NB4 (cell line): ENCODE data around the gene ST7L.
A peak's percentile ranks its signal among the peaks of the same experiment; 100 is the strongest.

Experiments used
- DNase-seq: peaks from one replicate; pipeline ENCODE4 v3.0.0; 2010; ENCODE audit warnings: low read depth
- H3K4me3 ChIP-seq: one replicate; pipeline ENCODE4 v1.5.1; 2011; ENCODE audit warnings: mild to moderate bottlenecking, low read depth, low read length, moderate library complexity
- CTCF ChIP-seq: IDR thresholded peaks from one replicate; pipeline ENCODE4 v1.5.1; 2012; ENCODE audit warnings: low read depth, low read length
- MAX ChIP-seq: IDR thresholded peaks from 2 replicates; pipeline ENCODE4 v1.6.1; 2011; ENCODE audit warnings: low read depth, low read length
- MYC ChIP-seq: IDR thresholded peaks from 2 replicates; pipeline ENCODE4 v1.6.1; 2011; ENCODE audit warnings: low read depth, low read length
- POLR2A ChIP-seq: IDR thresholded peaks from 2 replicates; pipeline ENCODE4 v1.6.1; 2011; ENCODE audit warnings: mild to moderate bottlenecking; ENCODE audit not compliant: insufficient read length; ENCODE audit errors: extremely low read depth

The ST7L gene

GRCh38 chr1:112504661-112505399 is 114.1 kb downstream of the ST7L start:
- no peak for DNase-seq
- TF ChIP-seq CTCF (no peak), MAX (no peak), POLR2A (no peak), MYC (no peak)
- no peak overlapping the region for H3K4me3 ChIP-seq

GRCh38 chr1:112504001-112504660 is 114.8 kb downstream of the ST7L start:
- DNase-seq, result no peak
- H3K4me3 ChIP-seq, result no peak overlapping the region
- TF ChIP-seq CTCF (no peak), MYC (no peak), POLR2A (no peak)

DNA sequence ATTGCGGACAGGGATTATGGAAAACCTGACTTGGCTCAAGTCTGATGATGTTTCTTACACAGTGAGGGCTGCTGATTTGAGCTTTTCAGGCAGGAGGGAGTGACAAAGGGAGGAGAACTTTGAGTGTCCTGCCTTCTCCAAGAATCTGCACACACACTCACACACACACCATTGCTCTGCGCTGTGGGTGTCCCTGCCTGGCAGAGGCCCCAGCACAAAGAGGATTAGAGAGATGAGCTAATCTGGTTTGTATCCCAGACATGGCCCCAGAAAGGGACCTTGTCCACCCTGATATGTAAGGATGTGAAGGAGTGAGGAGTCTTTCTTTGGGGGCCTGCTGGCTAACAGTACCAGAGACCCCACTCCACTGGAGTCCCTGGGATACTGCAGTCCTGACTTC is 116.1 kb downstream of the ST7L start:
- DNase-seq, result no peak

GRCh38 chr1:112501810-112502641 is 116.9 kb downstream of the ST7L start:
- no peak for TF ChIP-seq MAX
- TF ChIP-seq POLR2A, result no peak
- no peak for TF ChIP-seq MYC
- peak; percentile 36 for TF ChIP-seq CTCF
- no peak overlapping the region for H3K4me3 ChIP-seq
- DNase-seq, result peak; percentile 32

More for the DNA sequence above, 116.1 kb downstream of the ST7L start:
- TF ChIP-seq MAX (no peak), POLR2A (no peak), CTCF (no peak), MYC (no peak)
- no peak overlapping the region for H3K4me3 ChIP-seq

- TF ChIP-seq POLR2A (no peak), MAX (no peak), MYC (no peak), CTCF (no peak)
- no peak overlapping the region for H3K4me3 ChIP-seq
- DNase-seq, result no peak
These were observed 122.7 kb downstream of the ST7L start for GRCh38 chr1:112496290-112496689.
